HL-60 (cell line): Measurements from ENCODE around the gene HIGD1A.

Experiments used
- DNase-seq, 2 experiments: peaks; one replicate each; pipeline ENCODE4 v3.0.0-alpha.2; 2010 to 2020; ENCODE audit warnings: low read depth in 1 of 2, low spot score in 1 of 2
- H3K27ac ChIP-seq: fragments of 250-450 bp; sonication (Bioruptor Pico); replicated peaks from 2 replicates; pipeline ENCODE4 v1.5.1; 2020; ENCODE audit warnings: mild to moderate bottlenecking, moderate library complexity
- H3K27me3 ChIP-seq: fragments of 250-450 bp; sonication (Bioruptor Pico); 2 replicates; pipeline ENCODE4 v1.5.1; 2021; ENCODE audit warnings: mild to moderate bottlenecking, moderate library complexity; ENCODE audit not compliant: insufficient read depth, poor library complexity, severe bottlenecking
- H3K4me3 ChIP-seq: replicated peaks from 2 replicates; pipeline ENCODE4 v1.5.1; 2011; ENCODE audit warnings: mild to moderate bottlenecking, control low read depth, low read length; ENCODE audit not compliant: insufficient read depth
- GABPA ChIP-seq: IDR thresholded peaks from 2 replicates; pipeline ENCODE4 v1.6.1; 2012; ENCODE audit warnings: low read depth
- POLR2AphosphoS5 ChIP-seq: IDR thresholded peaks from 2 replicates; pipeline ENCODE4 v1.6.1; 2012; ENCODE audit warnings: low read depth
- SPI1 ChIP-seq: IDR thresholded peaks from 2 replicates; pipeline ENCODE4 v1.6.1; 2012; ENCODE audit warnings: low read depth, mild to moderate bottlenecking, borderline replicate concordance
- TF ChIP-seq, protein P1 (sequence below): IDR thresholded peaks from 2 replicates; pipeline ENCODE4 v1.6.1; 2012; ENCODE audit warnings: low read depth; ENCODE audit not compliant: insufficient replicate concordance
- TF ChIP-seq, protein P2 (sequence below): IDR thresholded peaks from one replicate; pipeline ENCODE4 v1.5.1; 2011; ENCODE audit warnings: low read length, control low read depth, inconsistent platforms; ENCODE audit not compliant: insufficient read depth

HIGD1A gene

DNA sequence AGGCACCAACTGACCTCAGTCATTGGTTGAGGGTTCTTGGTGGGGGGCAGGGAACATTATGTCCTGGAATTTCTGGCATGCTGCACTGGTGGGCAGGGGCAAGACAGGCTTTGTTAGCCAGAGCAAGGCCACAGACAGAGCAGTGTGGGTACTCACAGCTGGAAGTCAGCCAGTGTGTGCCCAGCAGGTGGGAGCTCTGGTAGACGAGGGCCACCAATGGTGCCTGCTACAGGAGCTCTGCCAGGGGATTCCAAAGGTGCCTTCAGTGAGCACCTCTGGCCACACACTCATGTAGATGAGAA, 40.1 kb upstream of the HIGD1A start:
- H3K4me3 ChIP-seq: no peak overlapping the region
- DNase-seq: no peak
- TF ChIP-seq, protein P1, sequence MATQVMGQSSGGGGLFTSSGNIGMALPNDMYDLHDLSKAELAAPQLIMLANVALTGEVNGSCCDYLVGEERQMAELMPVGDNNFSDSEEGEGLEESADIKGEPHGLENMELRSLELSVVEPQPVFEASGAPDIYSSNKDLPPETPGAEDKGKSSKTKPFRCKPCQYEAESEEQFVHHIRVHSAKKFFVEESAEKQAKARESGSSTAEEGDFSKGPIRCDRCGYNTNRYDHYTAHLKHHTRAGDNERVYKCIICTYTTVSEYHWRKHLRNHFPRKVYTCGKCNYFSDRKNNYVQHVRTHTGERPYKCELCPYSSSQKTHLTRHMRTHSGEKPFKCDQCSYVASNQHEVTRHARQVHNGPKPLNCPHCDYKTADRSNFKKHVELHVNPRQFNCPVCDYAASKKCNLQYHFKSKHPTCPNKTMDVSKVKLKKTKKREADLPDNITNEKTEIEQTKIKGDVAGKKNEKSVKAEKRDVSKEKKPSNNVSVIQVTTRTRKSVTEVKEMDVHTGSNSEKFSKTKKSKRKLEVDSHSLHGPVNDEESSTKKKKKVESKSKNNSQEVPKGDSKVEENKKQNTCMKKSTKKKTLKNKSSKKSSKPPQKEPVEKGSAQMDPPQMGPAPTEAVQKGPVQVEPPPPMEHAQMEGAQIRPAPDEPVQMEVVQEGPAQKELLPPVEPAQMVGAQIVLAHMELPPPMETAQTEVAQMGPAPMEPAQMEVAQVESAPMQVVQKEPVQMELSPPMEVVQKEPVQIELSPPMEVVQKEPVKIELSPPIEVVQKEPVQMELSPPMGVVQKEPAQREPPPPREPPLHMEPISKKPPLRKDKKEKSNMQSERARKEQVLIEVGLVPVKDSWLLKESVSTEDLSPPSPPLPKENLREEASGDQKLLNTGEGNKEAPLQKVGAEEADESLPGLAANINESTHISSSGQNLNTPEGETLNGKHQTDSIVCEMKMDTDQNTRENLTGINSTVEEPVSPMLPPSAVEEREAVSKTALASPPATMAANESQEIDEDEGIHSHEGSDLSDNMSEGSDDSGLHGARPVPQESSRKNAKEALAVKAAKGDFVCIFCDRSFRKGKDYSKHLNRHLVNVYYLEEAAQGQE: no peak
- TF ChIP-seq, protein P2, sequence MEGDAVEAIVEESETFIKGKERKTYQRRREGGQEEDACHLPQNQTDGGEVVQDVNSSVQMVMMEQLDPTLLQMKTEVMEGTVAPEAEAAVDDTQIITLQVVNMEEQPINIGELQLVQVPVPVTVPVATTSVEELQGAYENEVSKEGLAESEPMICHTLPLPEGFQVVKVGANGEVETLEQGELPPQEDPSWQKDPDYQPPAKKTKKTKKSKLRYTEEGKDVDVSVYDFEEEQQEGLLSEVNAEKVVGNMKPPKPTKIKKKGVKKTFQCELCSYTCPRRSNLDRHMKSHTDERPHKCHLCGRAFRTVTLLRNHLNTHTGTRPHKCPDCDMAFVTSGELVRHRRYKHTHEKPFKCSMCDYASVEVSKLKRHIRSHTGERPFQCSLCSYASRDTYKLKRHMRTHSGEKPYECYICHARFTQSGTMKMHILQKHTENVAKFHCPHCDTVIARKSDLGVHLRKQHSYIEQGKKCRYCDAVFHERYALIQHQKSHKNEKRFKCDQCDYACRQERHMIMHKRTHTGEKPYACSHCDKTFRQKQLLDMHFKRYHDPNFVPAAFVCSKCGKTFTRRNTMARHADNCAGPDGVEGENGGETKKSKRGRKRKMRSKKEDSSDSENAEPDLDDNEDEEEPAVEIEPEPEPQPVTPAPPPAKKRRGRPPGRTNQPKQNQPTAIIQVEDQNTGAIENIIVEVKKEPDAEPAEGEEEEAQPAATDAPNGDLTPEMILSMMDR: no peak
- TF ChIP-seq SPI1 (no peak), POLR2AphosphoS5 (no peak), GABPA (no peak)
- H3K27ac ChIP-seq: no peak overlapping the region
- no peaks in the 10 kb centered on the region for H3K27me3 ChIP-seq

DNA sequence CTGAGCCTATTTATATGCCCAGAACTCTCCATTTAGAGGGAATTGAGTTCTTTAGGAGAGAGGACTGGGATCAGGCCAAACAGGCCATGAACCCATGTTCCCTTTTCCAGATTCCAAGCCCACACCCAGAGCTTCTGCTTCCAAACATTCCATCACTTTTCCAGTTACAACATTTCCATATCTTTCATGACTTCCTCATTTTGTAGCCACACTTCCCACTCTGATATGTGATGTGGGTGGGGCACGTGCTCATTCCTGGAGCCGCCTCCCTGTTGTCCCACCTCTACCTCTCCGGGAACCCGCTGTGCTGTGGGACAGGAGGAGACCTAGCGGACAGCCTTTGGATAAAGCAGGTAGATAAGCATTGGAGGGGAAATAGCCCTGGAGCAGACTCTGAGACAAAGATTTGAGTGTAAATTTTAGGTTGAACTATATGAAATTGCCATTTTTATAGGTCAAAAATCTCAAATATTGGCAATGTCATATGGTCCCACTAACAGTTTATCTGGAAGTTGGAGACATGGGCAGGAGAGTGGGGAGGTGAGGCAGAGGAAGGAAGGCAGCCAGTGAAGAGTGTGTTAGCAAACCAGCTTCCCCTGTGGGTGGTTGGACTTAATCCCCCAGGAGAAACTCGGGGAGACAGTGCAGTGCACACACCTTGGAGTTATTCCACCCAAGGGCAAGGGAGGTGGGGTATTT, 39.6 kb upstream of the HIGD1A start:
- TF ChIP-seq GABPA (no peak), POLR2AphosphoS5 (no peak), SPI1 (peak; percentile 43; the same call in 1 of the 2 replicates)
- TF ChIP-seq, protein P2: no peak
- TF ChIP-seq, protein P1: no peak
- DNase-seq: no peak
- Histone ChIP-seq H3K4me3 (no peak overlapping the region), H3K27me3 (no peaks in the 10 kb centered on the region), H3K27ac (no peak overlapping the region)

DNA sequence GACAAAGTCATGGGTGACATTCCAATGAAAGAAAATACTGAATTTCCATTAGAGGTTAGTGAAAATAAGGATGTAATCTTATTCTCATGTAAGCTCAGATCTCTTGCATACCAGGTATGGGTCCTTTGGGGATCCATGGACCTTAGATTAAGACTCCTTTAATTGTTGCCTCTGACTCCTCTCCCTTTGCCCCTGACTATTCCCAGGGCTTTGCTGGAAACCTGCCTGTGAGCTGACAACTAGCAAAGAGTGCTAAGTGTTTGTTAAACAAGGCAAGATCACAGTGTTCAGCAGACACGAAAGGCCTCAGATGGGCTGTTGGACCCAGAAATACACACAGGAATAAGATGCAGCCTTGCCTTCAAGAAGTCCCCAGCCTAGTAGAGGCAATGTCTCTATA, 37.0 kb upstream of the HIGD1A start:
- no peak overlapping the region for H3K4me3 ChIP-seq
- no peak overlapping the region for H3K27ac ChIP-seq

More for the DNA sequence above, 37.0 kb upstream of the HIGD1A start:
- no peaks in the 10 kb centered on the region for H3K27me3 ChIP-seq
- DNase-seq: no peak
- TF ChIP-seq, protein P1: no peak
- TF ChIP-seq, protein P2: no peak
- no peak for TF ChIP-seq POLR2AphosphoS5
